ENCODE measurements around the gene RPLP1. TPM values are rescaled to one million over a fixed set of nuclear protein-coding genes. Genes with fewer than 3 reads are reported as not detected.

RPLP1 gene
- total and polyA plus RNA-seq, 2 of the 8 experiments (the other 6 are each of a cell fraction or from before 2014, with no cell fraction given): 2,089 to 4,387 TPM

- H3K4ac ChIP-seq (replicated peaks; ENCODE audit: insufficient read length, low read depth, low read length): no peak overlapping the region
- peaks cover 5 to 29% of the 10 kb centered on the region in 2 experiments; a peak in 3 of 4 replicates for H3K79me2 ChIP-seq (ENCODE audit: control insufficient read depth in 1 of 2, insufficient read depth in 2 of 2, low read length in 2 of 2)
- no peak overlapping the region for H3K9ac ChIP-seq (replicated peaks in 1 of 4; ENCODE audit: extremely low read depth in 1 of 4, low read depth in 3 of 4, low read length in 3 of 4)
- H3K14ac ChIP-seq (ENCODE audit: insufficient read length): no peak overlapping the region
- ChIA-PET CTCF (ENCODE audit: partially characterized antibody) (interaction anchor here (1.3 to 2.3 kb wide), 2 partner anchors 18 to 356 kb away, joined by 4 to 10 read pairs; no protein-coding TSS in a partner anchor), POLR2A (ENCODE audit: partially characterized antibody) (interaction anchor here (0.6 to 2.9 kb wide), 3 partner anchors 20 to 61 kb away, joined by 3 to 13 read pairs (median 4); partner anchors contain the start of gene RPLP1)
- H2AK5ac ChIP-seq (ENCODE audit: low read depth, low read length): no peak overlapping the region
- H3K9me3 ChIP-seq (ENCODE audit: insufficient read depth in 2 of 2, low read depth in 1 of 2, low read length in 1 of 2): no peaks in the 10 kb centered on the region
- peaks cover 3 to 7% (median 5%) of the 10 kb centered on the region in 4 experiments; a peak in 5 of 8 replicates for H3K36me3 ChIP-seq (ENCODE audit: control insufficient read depth in 2 of 4, insufficient read depth in 4 of 4, low read length in 3 of 4)
- H4K5ac ChIP-seq (ENCODE audit: insufficient read length, low read depth, low read length): no peak overlapping the region
- no peak overlapping the region for H2BK15ac ChIP-seq (ENCODE audit: low read length)
- no peak for FAIRE-seq
- H3K56ac ChIP-seq (replicated peaks; ENCODE audit: insufficient read length, low read depth, low read length): no peak overlapping the region
- H2BK20ac ChIP-seq (ENCODE audit: low read length): no peak overlapping the region
- H3K4me1 ChIP-seq (replicated peaks in 1 of 4; ENCODE audit: control insufficient read depth in 3 of 4, insufficient read depth in 4 of 4, low read length in 3 of 4): peaks cover 0 to 2% (median under 1%) of the 10 kb centered on the region in 4 experiments; a peak in 2 of 7 replicates
- H2AFZ ChIP-seq (ENCODE audit: low read length): no peak overlapping the region
- no peak overlapping the region for H3K4me3 ChIP-seq (ENCODE audit: extremely low read depth in 1 of 4, insufficient read depth in 2 of 4, low read depth in 3 of 4, low read length in 4 of 4)
- H3K79me1 ChIP-seq (ENCODE audit: low read depth, low read length): no peaks in the 10 kb centered on the region
- no peak overlapping the region for H2BK5ac ChIP-seq (ENCODE audit: low read depth, low read length)
- H3K27me3 ChIP-seq (replicated peaks in 1 of 4; ENCODE audit: control insufficient read depth in 3 of 4, extremely low read depth in 1 of 4, insufficient read depth in 3 of 4, low read length in 3 of 4): no peaks in the 10 kb centered on the region
- H4K20me1 ChIP-seq (replicated peaks in 1 of 2; ENCODE audit: control insufficient read depth in 1 of 2, insufficient read depth in 2 of 2, low read length in 2 of 2): peaks cover 0 to 2% of the 10 kb centered on the region in 2 experiments
- H3K23ac ChIP-seq (ENCODE audit: insufficient read length): no peak overlapping the region
- peaks cover 5% of the 10 kb centered on the region; the same call in 1 of the 2 replicates for H3K23me2 ChIP-seq (ENCODE audit: low read depth, low read length)
- 93% methylated on average over 1 of the region's 1 CpG; no CpG with 5 or more reads in 1 of the 2 experiments for WGBS, 2 experiments (ENCODE audit: extremely low coverage in 1 of 2, insufficient coverage in 1 of 2, insufficient read length in 1 of 2, insufficient replicate concordance in 2 of 2, low coverage in 1 of 2, low lambda C conversion rate in 2 of 2, missing lambda C conversion rate in 1 of 2)
- no peak overlapping the region for H3K18ac ChIP-seq (ENCODE audit: extremely low read depth, low read length)
- TF ChIP-seq SP2 (IDR thresholded peaks at IDR 0.05; ENCODE audit: low read length): no peak
- no peak for TF ChIP-seq HDAC6 (IDR thresholded peaks at IDR 0.05; ENCODE audit: low read depth, low read length)
- TF ChIP-seq ASH2L (IDR thresholded peaks at IDR 0.05; ENCODE audit: low read length): no peak
- TF ChIP-seq CTBP2 (IDR thresholded peaks at IDR 0.05; ENCODE audit: borderline replicate concordance, insufficient read depth, insufficient read length, low read length): no peak
- no peak for TF ChIP-seq NRF1 (IDR thresholded peaks at IDR 0.05; ENCODE audit: low read depth, low read length)
- TF ChIP-seq CBX8 (IDR thresholded peaks at IDR 0.05; ENCODE audit: borderline replicate concordance, low read depth, low read length): no peak
- TF ChIP-seq TBP (IDR thresholded peaks at IDR 0.05; ENCODE audit: low read depth, low read length): no peak
- no peak for TF ChIP-seq RAD21 (IDR thresholded peaks at IDR 0.05 in 1 of 2, conservative IDR thresholded peaks at IDR 0.05 in 1 of 2; ENCODE audit: low read depth in 2 of 2, low read length in 2 of 2)
- no peak for TF ChIP-seq SRF (IDR thresholded peaks at IDR 0.05; ENCODE audit: low read depth, low read length)
- TF ChIP-seq GTF2F1 (IDR thresholded peaks at IDR 0.05; ENCODE audit: borderline replicate concordance, low read depth, low read length): no peak
- TF ChIP-seq, protein P1, sequence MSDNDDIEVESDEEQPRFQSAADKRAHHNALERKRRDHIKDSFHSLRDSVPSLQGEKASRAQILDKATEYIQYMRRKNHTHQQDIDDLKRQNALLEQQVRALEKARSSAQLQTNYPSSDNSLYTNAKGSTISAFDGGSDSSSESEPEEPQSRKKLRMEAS (IDR thresholded peaks at IDR 0.05): no peak
- no peak overlapping the region for H2BK12ac ChIP-seq (ENCODE audit: low read depth, low read length)
- H3K4me2 ChIP-seq (ENCODE audit: insufficient read depth in 1 of 2, low read depth in 2 of 2, low read length in 2 of 2): no peak overlapping the region
- no peak overlapping the region for H3K27ac ChIP-seq (ENCODE audit: low read depth, low read length)
- DNase-seq (ENCODE audit: low read depth in 1 of 2, low spot score in 2 of 2): no peak
- no peak overlapping the region for H4K91ac ChIP-seq (replicated peaks; ENCODE audit: insufficient read length, low read length)
- no peak overlapping the region for H4K8ac ChIP-seq (ENCODE audit: extremely low read depth, insufficient read depth, low read length)
- no peak overlapping the region for H2BK120ac ChIP-seq (replicated peaks; ENCODE audit: low read depth, low read length)
These were observed 39.9 kb upstream of the RPLP1 start for GRCh38 chr15:69412701-69413100.

Data from H1 (cell line).